HepG2 (cell line): ENCODE measurements around the gene CUL4A. TPM values are rescaled to one million over a fixed set of nuclear protein-coding genes. Genes with fewer than 3 reads are reported as not detected.

ENCODE experiments used
- ATAC-seq: fragments of 200-7000 bp; cut with Tn5 transposase; 3 replicates; pipeline ENCODE4 v1.9.1; 2020; ENCODE audit warnings: mild to moderate bottlenecking, moderate library complexity
- BruUV-seq: library from RNA; stranded (reverse); fragments of 400-500 nt; replicated peaks from 2 replicates; lab custom pipeline; 2021; lab: Mats Ljungman, UMichigan
- CTCF ChIA-PET: fragments of 300-600 bp; formaldehyde crosslinking; extraction: SDS; loops from one replicate; lab custom pipeline; 2021; ENCODE audit warnings: low total read pairs, inconsistent platforms, low intra/inter-chr PET ratio; lab: Yijun Ruan, JAX
- POLR2A ChIA-PET: fragments of 350-600 bp; sonication (Branson Sonifier 250); formaldehyde crosslinking; loops from one replicate; lab custom pipeline; 2020; ENCODE audit warnings: antibody characterized with exemption, inconsistent platforms; lab: Yijun Ruan, JAX
- DNase-seq: peaks from one replicate; pipeline ENCODE4 v3.0.0-alpha.2; 2015; ENCODE audit warnings: low spot score
- FAIRE-seq: peaks from 3 replicates; lab custom pipeline; 2011; peaks lifted over from hg19 to GRCh38; lab: Jason Lieb, UNC
- H2AFZ ChIP-seq: one replicate; pipeline ENCODE4 v1.6.1; 2011; ENCODE audit warnings: low read length, inconsistent platforms
- H3K27ac ChIP-seq: fragments of 300-600 bp; 3 replicates; pipeline ENCODE4 v1.8.0; 2011; ENCODE audit warnings: mixed run types, mild to moderate bottlenecking, mixed read lengths, low read length, inconsistent platforms; ENCODE audit not compliant: insufficient read depth; ENCODE audit errors: extremely low read length
- H3K27me3 ChIP-seq, 2 experiments: fragments of 200-600 bp in 1 of 2; 2 replicates in 1 of 2; 3 replicates in 1 of 2; pipeline versions ENCODE4 v1.6.0 to v1.8.0; 2011; ENCODE audit warnings: low read length in 2 of 2, mild to moderate bottlenecking in 2 of 2, moderate library complexity in 2 of 2, inconsistent platforms in 1 of 2; ENCODE audit not compliant: insufficient read depth in 2 of 2, control insufficient read depth in 1 of 2
- H3K36me3 ChIP-seq, 2 experiments: fragments of 200-600 bp in 1 of 2; replicated peaks in 1 of 2; 2 replicates in 1 of 2; 3 replicates in 1 of 2; pipeline versions ENCODE4 v1.5.1 to v1.8.0; 2011; ENCODE audit warnings: low read length in 2 of 2, inconsistent platforms in 1 of 2; ENCODE audit not compliant: insufficient read depth in 2 of 2, control insufficient read depth in 1 of 2
- H3K4me1 ChIP-seq: 2 replicates; pipeline ENCODE4 v1.5.1; 2012; ENCODE audit warnings: low read length, inconsistent platforms; ENCODE audit not compliant: insufficient read depth
- H3K4me2 ChIP-seq: 2 replicates; pipeline ENCODE4 v1.6.0; 2011; ENCODE audit warnings: low read depth, low read length, inconsistent platforms
- H3K4me3 ChIP-seq, 3 experiments: fragments of 200-600 bp in 1 of 3; sonication (generic), shearing (Covaris generic) in 1 of 3; replicated peaks in 1 of 3; 2 replicates each; pipeline ENCODE4 v1.5.1; 2011 to 2016; ENCODE audit warnings: low read length in 3 of 3, inconsistent platforms in 2 of 3, low read depth in 2 of 3, mild to moderate bottlenecking in 2 of 3, control low read depth in 1 of 3, mixed read lengths in 1 of 3; ENCODE audit not compliant: insufficient read depth in 1 of 3
- H3K79me2 ChIP-seq: one replicate; pipeline ENCODE4 v1.6.1; 2011; ENCODE audit warnings: low read length, inconsistent platforms; ENCODE audit not compliant: insufficient read depth
- H3K9ac ChIP-seq: 2 replicates; pipeline ENCODE4 v1.6.0; 2011; ENCODE audit warnings: mild to moderate bottlenecking, low read depth, low read length, inconsistent platforms; ENCODE audit not compliant: insufficient read depth
- H3K9me3 ChIP-seq: 2 replicates; pipeline ENCODE4 v1.5.1; 2012; ENCODE audit warnings: mild to moderate bottlenecking, low read length
- H4K20me1 ChIP-seq: 2 replicates; pipeline ENCODE4 v1.6.0; 2011; ENCODE audit warnings: inconsistent platforms, mild to moderate bottlenecking, low read length, moderate library complexity; ENCODE audit not compliant: insufficient read depth
- ARNT2 ChIP-seq: sonication (generic); formaldehyde crosslinking; IDR thresholded peaks from 2 replicates; pipeline ENCODE4 v1.8.0; 2022; ENCODE audit warnings: mild to moderate bottlenecking, low read depth, missing genetic modification reagents, moderate library complexity
- CHD4 ChIP-seq: fragments of 200-600 bp; sonication (generic); IDR thresholded peaks from 2 replicates; pipeline ENCODE4 v1.7.0; 2017; ENCODE audit warnings: mild to moderate bottlenecking, low read length, borderline replicate concordance
- TGIF2 ChIP-seq: IDR thresholded peaks from 2 replicates; pipeline ENCODE4 v1.6.1; 2016; ENCODE audit warnings: control low read depth, missing compliant biosample characterization
- ZNF20 ChIP-seq: sonication (generic); formaldehyde crosslinking; IDR thresholded peaks from 2 replicates; pipeline ENCODE4 v1.4.0; 2020; ENCODE audit warnings: mild to moderate bottlenecking, moderate library complexity, missing genetic modification reagents
- ZNF589 ChIP-seq: sonication (generic); formaldehyde crosslinking; conservative IDR thresholded peaks from 2 replicates; pipeline ENCODE4 v1.8.0; 2022; ENCODE audit warnings: mild to moderate bottlenecking, moderate library complexity, missing genetic modification reagents
- ZNF790 ChIP-seq: sonication (generic); formaldehyde crosslinking; IDR thresholded peaks from 2 replicates; pipeline ENCODE4 v1.8.0; 2022; ENCODE audit warnings: missing genetic modification reagents, mild to moderate bottlenecking, borderline replicate concordance
- ZUFSP ChIP-seq: sonication (generic); formaldehyde crosslinking; IDR thresholded peaks from 2 replicates; pipeline ENCODE4 v1.9.0; 2021; ENCODE audit warnings: missing genetic modification reagents, mild to moderate bottlenecking, borderline replicate concordance
- WGBS: methylation state at CpG from one replicate; pipeline ENCODE4 v1.1.6; 2017; ENCODE audit warnings: low lambda C conversion rate; 5-methylcytosine and 5-hydroxymethylcytosine counted together
- in situ Hi-C: cut with HindIII; loops from 2 replicates; pipeline ENCODE4 v1.10.0; 2017; ENCODE audit warnings: low pct_unique_long_range_greater_than_20kb; ENCODE audit not compliant: extremely low pct_ligation_motif_present
- intact Hi-C: fragments of 100-400 bp; cut with micrococcal nuclease; formaldehyde crosslinking; loops from one replicate; pipeline ENCODE4 v1.10.0; 2022; ENCODE audit not compliant: unreplicated experiment
- polyA plus RNA-seq, 8 experiments: library from polyadenylated mRNA; depleted of rRNA in 3 of 8; stranded (reverse) in 7 of 8; unstranded in 1 of 8; fragments of >200 nt; fragmentation: Illumina TruSeq in 4 of 8; extraction: Trizol in 4 of 8; gene quantifications; 2 replicates each; pipeline versions ENCODE4 v1.2.1 to v1.2.3, GENCODE V29; 2011 to 2016; ENCODE audit warnings: low read depth in 4 of 8, missing spikeins in 1 of 8, mixed read lengths in 1 of 8; ENCODE audit not compliant: insufficient read depth in 1 of 8
- total RNA-seq, 5 experiments: library from RNA; depleted of rRNA; stranded (reverse); fragments of >200 nt; fragmentation: Illumina TruSeq; extraction: Trizol; gene quantifications; 2 replicates each; pipeline ENCODE4 v1.2.3, GENCODE V29; 2016; ENCODE audit warnings: low read depth in 1 of 5

CUL4A gene
- total and polyA plus RNA-seq, 2 of the 13 experiments (the other 11 are each of a cell fraction or from before 2014, with no cell fraction given) = 51.2 to 75.3 TPM

DNA sequence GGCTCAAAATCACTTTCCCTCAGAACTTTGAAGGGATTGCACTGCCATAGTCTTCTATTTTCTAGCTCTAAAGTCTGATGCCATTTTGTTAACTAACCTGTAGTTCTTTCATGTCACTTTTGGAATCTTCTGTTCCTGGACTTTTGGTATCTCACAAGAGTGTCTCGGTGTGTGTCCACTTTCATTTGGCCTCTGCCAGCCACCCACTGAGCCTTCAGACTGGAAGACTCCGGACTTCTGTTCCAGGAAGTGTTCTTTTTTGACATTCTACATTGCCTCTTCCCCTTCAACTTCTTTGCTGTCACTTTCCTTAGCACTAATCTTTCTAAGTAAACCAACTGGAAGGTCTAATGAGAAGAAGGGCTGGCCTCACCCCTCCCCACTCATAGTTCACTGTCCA, 62.6 kb downstream of the CUL4A start:
- intact Hi-C loops = no loop called here
- Histone ChIP-seq H3K27me3 (no peaks in the 10 kb centered on the region), H4K20me1 (no peaks in the 10 kb centered on the region), H3K36me3 (no peaks in the 10 kb centered on the region), H3K4me3 (no peak overlapping the region), H3K4me2 (no peak overlapping the region), H3K9ac (no peak overlapping the region), H3K4me1 (peaks cover 18% of the 10 kb centered on the region), H3K9me3 (no peaks in the 10 kb centered on the region), H3K79me2 (no peaks in the 10 kb centered on the region), H3K27ac (no peak overlapping the region), H2AFZ (no peak overlapping the region)
- ATAC-seq (no peak), DNase-seq (no peak), FAIRE-seq (no peak)
- BruUV-seq = no TSS peak
- POLR2A ChIA-PET = no interaction called here
- no peak for TF ChIP-seq CHD4
- no peak for TF ChIP-seq ZNF20 (CRISPR knock-in tag)
- in situ Hi-C loops = no loop called here
- CTCF ChIA-PET = no interaction called here
- WGBS = 88% methylated on average over 2 of the region's 2 CpGs

DNA sequence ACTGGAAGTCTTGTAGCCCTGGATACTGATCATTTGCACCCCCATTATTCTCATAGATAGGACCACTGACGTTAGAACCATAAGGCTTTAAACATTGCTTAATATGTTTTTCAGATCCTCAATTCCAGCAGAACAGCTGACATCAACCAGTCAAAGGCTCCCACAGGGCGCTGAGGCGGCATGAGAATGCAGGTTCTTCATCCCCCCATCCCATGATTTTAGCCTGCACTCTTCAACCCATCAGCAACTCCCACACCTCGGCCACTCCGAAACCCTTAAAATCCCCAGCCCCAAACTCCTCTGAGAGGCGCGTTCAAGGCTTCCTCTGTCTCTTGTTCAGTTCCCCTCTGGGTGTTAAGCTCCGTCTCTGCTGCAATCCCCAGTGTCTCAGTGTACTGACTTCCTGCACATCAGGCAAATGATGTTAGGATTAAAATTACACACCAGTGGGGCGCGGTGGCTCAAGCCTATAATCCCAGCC, 63.3 kb downstream of the CUL4A start:
- no peak for TF ChIP-seq ARNT2 (CRISPR knock-in tag)
- TF ChIP-seq ZNF790 (CRISPR knock-in tag) = no peak
- no peak for TF ChIP-seq ZNF589 (CRISPR knock-in tag)
- no peak for TF ChIP-seq ZUFSP (CRISPR knock-in tag)
- TF ChIP-seq TGIF2 (CRISPR knock-in tag) = no peak
- Histone ChIP-seq H3K9me3 (no peaks in the 10 kb centered on the region), H3K27me3 (no peaks in the 10 kb centered on the region), H3K27ac (no peak overlapping the region), H3K9ac (no peak overlapping the region), H2AFZ (no peak overlapping the region), H3K4me1 (peaks cover 18% of the 10 kb centered on the region), H4K20me1 (no peaks in the 10 kb centered on the region), H3K4me2 (no peak overlapping the region), H3K36me3 (no peaks in the 10 kb centered on the region), H3K79me2 (no peaks in the 10 kb centered on the region), H3K4me3 (no peak overlapping the region)
- ATAC-seq (no peak), FAIRE-seq (no peak), DNase-seq (no peak)
- in situ Hi-C loops = no loop called here
- 92% methylated on average over 10 of the region's 10 CpGs for WGBS
- CTCF ChIA-PET = no interaction called here
- intact Hi-C loops = no loop called here
- no TSS peak for BruUV-seq
- POLR2A ChIA-PET = no interaction called here
